GM04504 (cell line): ENCODE measurements around the gene EGFL8.
"Not testable (repeated sequence)": the region's sequence is repeated elsewhere in the genome, so short reads cannot be mapped to it uniquely, and the experiment has no call there.

Source experiments
- DNase-seq: peaks from one replicate; pipeline ENCODE4 v3.0.0-alpha.2; 2012; ENCODE audit warnings: low read depth

Gene EGFL8

GRCh38 chr6:32164295-32164694 is at the start of gene EGFL8:
EGFL8 (plus strand) TSS chr6:32164595; CDS start chr6:32166166, 1,571 bp downstream.
- DNase-seq: no peak

- DNase-seq: peak; percentile 83
Measured at GRCh38 chr6:32114796-32115195, 49.6 kb upstream of the EGFL8 start.

- no peak for DNase-seq
Measured at GRCh38 chr6:32115623-32116022, 48.8 kb upstream of the EGFL8 start.

GRCh38 chr6:32116674-32117073 is 47.7 kb upstream of the EGFL8 start:
- DNase-seq: no peak

- DNase-seq: no peak
Measured at GRCh38 chr6:32117461-32117860, 46.9 kb upstream of the EGFL8 start.

- peak; percentile 59 for DNase-seq
Measured at GRCh38 chr6:32118782-32119628, 45.4 kb upstream of the EGFL8 start.

- DNase-seq: no peak
Measured at GRCh38 chr6:32120573-32121059, 43.8 kb upstream of the EGFL8 start.

- no peak for DNase-seq
Measured at GRCh38 chr6:32123681-32124080, 40.7 kb upstream of the EGFL8 start.

GRCh38 chr6:32126880-32127279 is 37.5 kb upstream of the EGFL8 start:
- no peak for DNase-seq

GRCh38 chr6:32127409-32127716 is 37.0 kb upstream of the EGFL8 start:
- no peak for DNase-seq

GRCh38 chr6:32127717-32128592 is 36.4 kb upstream of the EGFL8 start, which contains the start of gene ATF6B:
ATF6B (minus strand) TSS chr6:32128246; CDS start chr6:32128207, 39 bp downstream.
- DNase-seq: peak; percentile 99

GRCh38 chr6:32128751-32129296 is 35.6 kb upstream of the EGFL8 start:
- no peak for DNase-seq

GRCh38 chr6:32129297-32130088 is 34.9 kb upstream of the EGFL8 start:
- DNase-seq: no peak

GRCh38 chr6:32131439-32131948 is 32.9 kb upstream of the EGFL8 start:
- no peak for DNase-seq

- DNase-seq: no peak
Measured at GRCh38 chr6:32132110-32132509, 32.3 kb upstream of the EGFL8 start.

- DNase-seq: no peak
Measured at GRCh38 chr6:32133786-32134185, 30.6 kb upstream of the EGFL8 start.

- DNase-seq: no peak
Measured at GRCh38 chr6:32137454-32137853, 26.9 kb upstream of the EGFL8 start.

GRCh38 chr6:32139590-32139989 is 24.8 kb upstream of the EGFL8 start:
- no peak for DNase-seq

GRCh38 chr6:32140420-32141046 is 23.9 kb upstream of the EGFL8 start:
- no peak for DNase-seq

- not testable (repeated sequence) for DNase-seq
Measured at GRCh38 chr6:32144238-32144637, 20.2 kb upstream of the EGFL8 start.

- no peak for DNase-seq
Measured at GRCh38 chr6:32146287-32146686, 18.1 kb upstream of the EGFL8 start.
